Adrenal gland (tissue), 5 donors: ENCODE data around the gene LBH.

Experiments
- CTCF ChIP-seq, 6 experiments: fragments of 450-650 bp in 4 of 6; fragments of 200-600 bp in 2 of 6; sonication (generic) in 1 of 6; IDR thresholded peaks; 1 replicate in 5 of 6; 2 replicates in 1 of 6; pipeline versions ENCODE4 v1.5.1 to v1.8.0; 2016 to 2021; ENCODE audit warnings: antibody characterized with exemption in 6 of 6, mild to moderate bottlenecking in 2 of 6, moderate library complexity in 1 of 6
- POLR2A ChIP-seq, 2 donors: fragments of 450-650 bp; IDR thresholded peaks; one replicate each; pipeline ENCODE4 v1.6.1; 2017; ENCODE audit warnings: antibody characterized with exemption in 2 of 2, mild to moderate bottlenecking in 2 of 2, moderate library complexity in 1 of 2
- donor health status: DM: no; HTN: no; CAD: no.

GRCh38 chr2:30259827-30260679, 28.7 kb downstream of the LBH start:
- no peak for TF ChIP-seq CTCF (IDR thresholded peaks at IDR 0.05)
- no peak for TF ChIP-seq POLR2A (IDR thresholded peaks at IDR 0.05)
